Limb (tissue), 2 donors: ENCODE results near the gene ALDOA.

Experiments used
- DNase-seq, 2 donors: peaks; one replicate each; pipeline ENCODE4 v3.0.0-alpha.2; 2016; ENCODE audit errors: extremely low spot score in 2 of 2

The ALDOA gene

DNA sequence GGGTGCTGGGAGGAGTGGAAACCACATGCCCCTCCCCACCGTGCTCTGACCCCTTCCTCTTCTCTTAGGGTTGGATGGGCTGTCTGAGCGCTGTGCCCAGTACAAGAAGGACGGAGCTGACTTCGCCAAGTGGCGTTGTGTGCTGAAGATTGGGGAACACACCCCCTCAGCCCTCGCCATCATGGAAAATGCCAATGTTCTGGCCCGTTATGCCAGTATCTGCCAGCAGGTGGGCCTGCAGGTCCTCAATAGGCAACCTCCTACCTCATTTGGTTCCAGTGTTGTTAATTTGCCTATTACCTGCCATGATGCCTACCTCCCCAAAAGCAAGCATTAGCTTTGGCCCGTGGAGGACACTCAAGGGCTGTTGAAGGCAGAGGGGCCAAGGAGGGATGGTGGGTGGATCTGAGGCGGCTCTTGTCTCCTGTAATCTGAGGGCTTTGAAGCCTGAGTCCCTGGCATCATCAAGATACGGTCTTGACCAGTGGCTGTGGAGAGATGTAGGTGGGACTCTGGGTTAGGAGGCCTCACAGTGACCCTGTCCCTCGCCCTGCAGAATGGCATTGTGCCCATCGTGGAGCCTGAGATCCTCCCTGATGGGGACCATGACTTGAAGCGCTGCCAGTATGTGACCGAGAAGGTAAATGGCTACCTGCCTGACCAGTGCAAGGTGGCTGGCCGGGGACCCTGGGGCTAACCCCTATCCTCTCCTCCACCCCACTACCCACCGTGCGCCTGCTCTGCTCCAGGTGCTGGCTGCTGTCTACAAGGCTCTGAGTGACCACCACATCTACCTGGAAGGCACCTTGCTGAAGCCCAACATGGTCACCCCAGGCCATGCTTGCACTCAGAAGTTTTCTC lies 3.4 kb downstream of the ALDOA start:
- peak in 1 of 2 donors; percentile 50 for DNase-seq

DNA sequence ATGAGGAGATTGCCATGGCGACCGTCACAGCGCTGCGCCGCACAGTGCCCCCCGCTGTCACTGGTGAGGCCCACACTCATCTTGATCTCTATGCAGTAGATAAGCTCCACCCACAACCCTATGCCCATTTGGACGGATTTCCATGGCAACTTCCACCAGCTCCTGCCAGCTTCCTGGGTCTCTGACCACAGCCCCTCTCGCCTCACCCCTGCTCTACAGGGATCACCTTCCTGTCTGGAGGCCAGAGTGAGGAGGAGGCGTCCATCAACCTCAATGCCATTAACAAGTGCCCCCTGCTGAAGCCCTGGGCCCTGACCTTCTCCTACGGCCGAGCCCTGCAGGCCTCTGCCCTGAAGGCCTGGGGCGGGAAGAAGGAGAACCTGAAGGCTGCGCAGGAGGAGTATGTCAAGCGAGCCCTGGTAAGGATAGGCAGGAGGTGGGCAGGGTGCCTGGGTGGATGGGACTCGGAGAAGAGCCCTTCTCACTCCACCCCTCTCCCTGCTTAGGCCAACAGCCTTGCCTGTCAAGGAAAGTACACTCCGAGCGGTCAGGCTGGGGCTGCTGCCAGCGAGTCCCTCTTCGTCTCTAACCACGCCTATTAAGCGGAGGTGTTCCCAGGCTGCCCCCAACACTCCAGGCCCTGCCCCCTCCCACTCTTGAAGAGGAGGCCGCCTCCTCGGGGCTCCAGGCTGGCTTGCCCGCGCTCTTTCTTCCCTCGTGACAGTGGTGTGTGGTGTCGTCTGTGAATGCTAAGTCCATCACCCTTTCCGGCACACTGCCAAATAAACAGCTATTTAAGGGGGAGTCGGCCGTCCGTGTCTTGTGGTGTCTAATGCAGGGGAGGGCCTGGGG lies 4.3 kb downstream of the ALDOA start:
- DNase-seq, result no peak

DNA sequence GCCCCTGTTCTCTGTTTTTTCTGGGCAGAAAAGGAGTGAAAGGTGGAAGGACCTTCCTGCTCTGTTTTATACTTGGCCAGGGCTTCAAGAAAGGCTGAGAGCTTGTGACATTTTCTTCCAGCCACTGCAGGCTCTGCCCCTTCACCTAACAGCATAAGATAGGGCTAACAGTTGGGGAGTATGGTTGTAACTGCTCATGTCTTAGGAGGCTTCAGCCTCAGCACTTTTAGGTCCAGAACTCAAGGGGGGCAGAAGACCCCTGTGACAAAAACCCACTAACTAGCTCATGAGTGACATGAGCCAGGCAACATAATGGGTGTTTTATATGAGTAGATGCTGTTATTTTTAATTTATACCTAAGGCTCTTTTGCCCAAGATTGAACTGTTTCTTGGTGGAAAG lies 4.9 kb downstream of the ALDOA start:
- no peak for DNase-seq

DNA sequence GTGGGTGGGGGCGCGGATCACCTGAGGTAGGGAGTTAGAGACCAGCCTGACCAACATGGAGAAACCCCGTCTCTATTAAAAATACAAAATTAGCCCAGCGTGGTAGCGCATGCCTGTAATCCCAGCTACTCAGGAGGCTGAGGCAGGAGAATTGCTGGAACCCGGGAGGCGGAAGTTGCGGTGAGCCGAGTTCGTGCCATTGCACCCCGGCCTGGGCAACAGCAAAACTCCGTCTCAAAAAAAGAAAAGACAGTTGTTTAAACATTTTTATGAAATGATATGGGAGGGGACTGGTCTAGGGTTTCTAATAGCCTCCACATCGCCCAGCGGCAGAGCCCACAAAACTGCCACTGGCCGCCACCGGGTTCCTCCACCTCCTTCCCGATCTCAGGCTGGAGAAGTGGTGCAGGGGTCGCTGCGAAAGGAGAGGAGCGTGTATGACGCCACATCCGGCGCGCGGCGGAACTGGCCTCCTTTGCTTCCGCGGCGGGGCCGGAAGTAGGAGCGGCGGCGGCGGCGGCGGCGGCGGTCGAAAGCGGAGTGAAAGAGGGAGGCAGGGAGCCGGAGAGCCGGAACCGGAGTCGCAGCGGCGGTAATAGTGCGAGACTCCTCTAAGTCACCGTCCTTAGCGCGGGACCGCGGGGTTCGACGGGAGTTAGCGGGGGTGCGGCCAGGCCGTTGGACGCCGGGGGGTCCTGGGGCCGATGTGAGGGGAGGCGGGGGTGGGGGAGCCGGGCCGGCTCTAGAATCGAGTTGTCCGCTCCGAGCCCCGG lies 10.1 kb downstream of the ALDOA start, which contains the start of gene PPP4C:
TSS of gene PPP4C (plus strand) at position 492 of the 773 bp plus-strand sequence. CDS start 384 bp downstream, outside the sequence.
- peak; percentile 90 to 92 for DNase-seq

DNA sequence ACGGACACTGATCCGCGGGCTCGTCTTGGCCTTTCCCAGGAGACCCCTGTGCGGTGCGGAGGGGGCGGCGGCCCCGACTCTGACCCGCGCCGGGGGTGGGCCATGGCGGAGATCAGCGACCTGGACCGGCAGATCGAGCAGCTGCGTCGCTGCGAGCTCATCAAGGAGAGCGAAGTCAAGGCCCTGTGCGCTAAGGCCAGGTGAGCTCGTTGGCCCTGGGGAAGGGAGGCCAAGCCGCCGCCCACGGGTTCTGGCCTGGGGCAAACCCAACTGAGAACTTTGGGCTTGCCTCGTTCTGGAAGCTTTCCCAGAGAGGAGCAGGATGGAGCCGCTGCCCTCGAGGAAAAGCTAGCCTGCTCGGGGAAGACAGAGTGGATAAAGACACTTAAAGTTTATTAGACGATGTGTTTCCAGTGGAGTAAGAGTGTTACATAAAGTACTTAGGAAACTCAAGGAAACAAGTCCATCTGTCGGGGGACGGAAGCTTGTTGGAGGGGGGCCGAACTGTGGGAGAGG lies 10.8 kb downstream of the ALDOA start:
- DNase-seq, result no peak

DNA sequence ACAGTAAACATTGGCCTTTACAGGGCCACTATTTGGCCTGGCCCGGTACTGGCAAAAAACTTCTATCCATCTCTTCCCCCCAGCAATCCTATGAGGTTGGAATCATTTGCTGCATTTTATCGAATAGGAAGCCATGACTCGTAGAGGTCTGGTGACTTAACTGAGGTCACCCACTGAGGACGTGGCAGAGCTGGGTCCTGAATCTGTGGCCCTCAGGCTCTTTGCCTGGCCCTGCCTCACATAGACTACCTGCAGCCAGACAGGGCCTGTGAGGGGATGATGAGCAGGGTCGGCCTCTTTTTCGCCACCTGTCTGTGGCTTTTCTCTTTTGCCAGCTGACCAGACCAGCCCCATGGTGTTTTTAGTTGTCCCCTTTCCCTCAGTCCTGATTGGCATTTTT lies 12.1 kb downstream of the ALDOA start:
- DNase-seq, result no peak

DNA sequence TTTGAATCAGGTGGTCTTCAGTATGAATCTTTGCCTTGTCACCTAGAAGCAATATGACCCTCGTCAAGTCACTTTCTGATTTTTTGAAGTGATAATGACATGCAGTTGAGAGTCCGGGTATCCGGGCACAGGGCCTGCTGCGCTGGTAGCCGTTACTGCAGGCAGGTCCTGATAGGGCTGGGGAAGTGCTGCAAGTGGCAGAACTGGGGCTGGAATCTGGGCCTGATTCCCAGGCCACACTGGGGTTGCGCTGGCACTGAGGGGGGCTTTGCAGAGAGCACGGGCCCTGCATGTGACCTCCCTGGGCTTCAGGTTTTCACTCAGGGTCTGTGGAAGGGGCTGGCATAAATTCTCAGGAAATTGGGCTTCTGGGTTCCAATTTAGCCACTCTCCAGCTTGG lies 13.2 kb downstream of the ALDOA start:
- DNase-seq, result no peak

DNA sequence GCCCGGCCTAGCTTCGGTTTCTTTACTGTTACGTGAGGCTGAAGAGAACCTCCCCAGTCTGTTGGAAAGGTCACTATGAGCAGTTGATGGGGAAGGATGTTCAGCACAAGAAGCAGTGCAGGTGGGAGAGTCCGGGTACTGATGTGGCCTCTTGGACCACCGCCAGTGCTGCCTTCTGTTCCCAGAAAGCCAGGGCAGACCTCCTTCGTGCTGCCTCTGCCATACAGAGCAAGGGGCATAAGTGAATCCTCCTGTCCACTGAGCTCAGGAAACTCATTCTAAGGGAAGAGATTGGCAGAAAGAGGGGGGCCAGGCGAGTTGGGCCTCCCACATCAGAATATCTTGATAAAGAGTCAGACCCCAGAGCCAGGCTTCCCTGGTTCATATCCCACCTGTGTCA lies 13.9 kb downstream of the ALDOA start:
- no peak for DNase-seq

DNA sequence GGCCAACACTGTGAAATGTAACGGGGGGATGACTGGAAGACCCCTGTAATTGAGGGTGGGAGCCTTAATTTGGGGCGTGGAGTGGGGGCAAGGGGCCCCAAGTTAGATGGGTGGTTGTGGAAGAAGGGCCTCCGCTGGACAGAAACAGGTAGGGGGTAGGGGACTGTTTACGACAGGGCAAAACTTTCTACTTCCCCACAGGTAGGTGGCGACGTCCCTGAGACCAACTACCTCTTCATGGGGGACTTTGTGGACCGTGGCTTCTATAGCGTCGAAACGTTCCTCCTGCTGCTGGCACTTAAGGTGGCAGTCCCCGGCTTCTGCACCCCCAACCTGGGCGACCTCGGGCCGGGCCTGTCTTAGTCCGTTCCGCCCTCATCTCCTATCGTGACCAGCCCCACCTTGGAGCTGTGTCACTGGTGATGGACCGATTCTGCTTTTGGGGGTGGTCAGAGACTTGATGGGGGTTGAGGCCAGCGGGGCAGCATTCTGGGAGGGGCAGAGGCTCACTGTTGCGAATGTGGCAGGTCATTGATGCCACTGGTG lies 17.1 kb downstream of the ALDOA start:
- no peak for DNase-seq

DNA sequence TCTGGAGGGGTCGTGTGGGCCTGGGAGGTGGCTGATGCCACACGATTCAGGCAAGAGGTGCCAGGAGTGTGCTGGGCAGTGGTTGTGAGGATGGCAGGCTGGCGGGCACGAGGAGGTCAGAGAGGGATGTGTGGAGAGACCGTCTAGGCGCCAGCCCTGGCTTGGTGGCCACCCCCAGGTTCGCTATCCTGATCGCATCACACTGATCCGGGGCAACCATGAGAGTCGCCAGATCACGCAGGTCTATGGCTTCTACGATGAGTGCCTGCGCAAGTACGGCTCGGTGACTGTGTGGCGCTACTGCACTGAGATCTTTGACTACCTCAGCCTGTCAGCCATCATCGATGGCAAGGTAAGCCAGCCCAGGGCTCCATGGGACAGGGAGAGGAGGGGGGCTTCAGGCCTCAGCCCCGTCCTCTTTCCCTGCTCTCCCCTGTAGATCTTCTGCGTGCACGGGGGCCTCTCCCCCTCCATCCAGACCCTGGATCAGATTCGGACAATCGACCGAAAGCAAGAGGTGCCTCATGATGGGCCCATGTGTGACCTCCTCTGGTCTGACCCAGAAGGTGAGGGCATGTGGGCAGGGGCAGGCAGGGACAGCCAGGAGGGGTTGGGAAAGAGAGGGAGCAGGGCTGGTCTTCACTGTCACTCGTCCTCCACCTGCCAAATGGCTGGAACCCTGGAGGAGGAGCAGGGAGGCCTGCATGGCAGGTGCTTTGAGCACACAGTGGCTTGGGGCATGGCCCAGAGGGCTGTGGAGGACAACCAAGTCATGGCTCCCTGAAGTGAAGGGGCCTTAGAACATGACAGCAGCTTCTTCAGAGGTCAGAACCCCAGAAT lies 17.9 kb downstream of the ALDOA start:
- DNase-seq, result no peak

DNA sequence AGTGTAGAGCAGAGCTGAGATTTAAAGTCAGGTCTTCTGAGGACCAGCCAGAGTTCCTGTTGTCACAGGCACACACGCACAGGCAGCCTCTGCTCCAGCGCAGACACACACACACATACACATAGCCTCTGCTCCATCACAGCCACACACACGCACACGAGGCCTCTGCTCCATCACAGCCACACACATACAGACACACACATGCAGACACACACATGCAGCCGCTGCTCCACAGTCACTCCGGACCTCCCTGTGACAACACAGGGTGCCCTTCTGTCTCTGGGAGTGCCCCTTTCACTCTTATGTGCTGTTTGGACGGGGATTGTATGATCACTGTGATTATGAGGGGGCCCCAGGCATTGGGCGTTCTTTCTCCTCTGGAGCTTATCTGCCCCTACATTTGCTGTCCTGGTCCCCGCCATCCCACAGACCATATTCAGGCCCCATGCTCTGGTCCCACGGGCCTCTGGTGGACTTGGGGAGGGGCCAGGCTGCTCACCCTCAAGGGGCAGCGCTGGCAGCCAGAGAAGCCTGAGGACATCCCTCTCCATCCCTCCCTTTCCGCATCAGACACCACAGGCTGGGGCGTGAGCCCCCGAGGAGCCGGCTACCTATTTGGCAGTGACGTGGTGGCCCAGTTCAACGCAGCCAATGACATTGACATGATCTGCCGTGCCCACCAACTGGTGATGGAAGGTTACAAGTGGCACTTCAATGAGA lies 18.7 kb downstream of the ALDOA start:
- DNase-seq, result no peak

DNA sequence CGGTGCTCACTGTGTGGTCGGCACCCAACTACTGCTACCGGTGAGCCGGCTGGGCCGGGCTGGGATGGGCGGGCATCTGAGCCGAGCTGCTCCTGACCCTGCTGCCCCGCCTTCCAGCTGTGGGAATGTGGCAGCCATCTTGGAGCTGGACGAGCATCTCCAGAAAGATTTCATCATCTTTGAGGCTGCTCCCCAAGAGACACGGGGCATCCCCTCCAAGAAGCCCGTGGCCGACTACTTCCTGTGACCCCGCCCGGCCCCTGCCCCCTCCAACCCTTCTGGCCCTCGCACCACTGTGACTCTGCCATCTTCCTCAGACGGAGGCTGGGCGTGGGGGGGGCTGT lies 19.2 kb downstream of the ALDOA start:
- no peak for DNase-seq

DNA sequence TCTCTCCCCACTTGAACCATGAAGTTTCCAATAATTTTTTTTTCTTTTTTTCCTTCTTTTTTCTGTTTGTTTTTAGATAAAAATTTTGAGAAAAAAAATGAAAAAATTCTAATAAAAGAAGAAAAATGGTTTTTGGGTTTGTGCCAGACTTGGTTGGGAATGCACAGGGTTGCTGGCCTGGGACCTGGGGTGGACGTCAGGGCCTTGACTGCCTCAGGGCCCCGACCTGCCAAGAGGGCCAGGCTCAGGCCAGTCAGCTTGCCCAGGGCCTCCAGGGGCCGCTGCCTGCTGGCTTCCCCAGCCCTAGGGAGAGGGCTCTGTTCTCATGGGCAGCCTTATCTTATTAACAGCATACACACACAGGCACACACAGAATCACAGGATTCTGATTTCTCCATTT lies 19.7 kb downstream of the ALDOA start:
- DNase-seq, result no peak

DNA sequence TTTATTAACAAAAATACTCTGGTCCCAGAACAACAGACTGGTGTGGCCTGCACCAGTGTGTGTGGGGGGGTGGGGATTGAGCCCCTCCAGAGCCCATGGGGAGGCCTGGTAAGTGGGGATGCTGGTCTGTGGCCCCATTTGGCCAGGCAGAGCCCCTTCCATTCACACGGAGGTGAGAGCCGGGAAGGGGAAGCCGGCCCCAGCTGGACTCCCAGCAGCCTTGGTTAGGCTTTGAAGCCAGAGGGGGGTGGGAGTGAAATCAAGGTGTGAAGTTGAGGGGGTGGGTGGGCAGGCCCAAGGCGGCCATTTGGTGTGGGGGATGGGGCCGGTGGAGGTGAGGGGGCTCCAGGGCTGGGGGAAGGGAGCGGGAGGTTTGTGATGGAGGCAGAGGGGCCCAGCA lies 20.3 kb downstream of the ALDOA start:
- DNase-seq, result no peak

DNA sequence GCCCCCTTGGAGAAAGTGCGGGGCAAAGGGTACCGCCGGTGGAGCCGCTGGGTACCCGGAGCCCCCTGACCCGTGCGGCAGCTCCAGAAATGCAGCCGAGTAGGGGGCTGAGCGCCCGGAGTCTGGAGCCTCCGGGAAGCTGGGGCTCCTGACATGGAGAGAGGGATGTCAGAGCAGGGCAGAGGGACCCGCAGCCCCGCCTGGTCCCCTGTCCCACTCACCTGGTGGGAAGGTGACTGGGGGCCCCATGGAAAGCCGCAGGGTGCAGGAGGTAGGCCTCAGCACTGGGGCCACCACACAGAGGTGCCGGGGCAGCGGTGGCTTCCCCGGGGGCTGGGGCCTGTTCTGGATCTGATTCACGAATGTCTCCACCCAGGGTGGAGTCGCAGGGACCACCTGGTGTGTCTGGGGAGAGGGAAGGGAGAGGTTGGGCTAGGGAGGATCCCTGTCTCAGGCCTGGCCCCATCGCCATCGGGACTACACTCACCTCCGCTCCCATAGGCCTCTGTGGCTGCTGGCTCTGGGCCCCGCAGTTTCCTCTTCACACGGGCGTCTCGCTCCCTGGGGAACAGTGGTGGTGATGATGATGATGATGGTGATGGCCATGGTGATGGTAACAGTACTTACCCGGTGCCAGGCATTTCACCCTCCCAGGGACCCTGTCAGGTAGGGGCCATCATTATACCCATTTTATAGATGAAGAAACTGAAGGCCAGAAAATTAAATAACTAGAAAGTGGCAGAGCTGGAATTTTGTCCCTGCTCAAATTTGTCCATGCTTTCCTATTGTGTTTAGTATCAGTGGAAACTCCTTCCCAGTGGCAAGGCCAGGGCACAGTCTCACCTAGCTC lies 21.0 kb downstream of the ALDOA start:
- no peak for DNase-seq

DNA sequence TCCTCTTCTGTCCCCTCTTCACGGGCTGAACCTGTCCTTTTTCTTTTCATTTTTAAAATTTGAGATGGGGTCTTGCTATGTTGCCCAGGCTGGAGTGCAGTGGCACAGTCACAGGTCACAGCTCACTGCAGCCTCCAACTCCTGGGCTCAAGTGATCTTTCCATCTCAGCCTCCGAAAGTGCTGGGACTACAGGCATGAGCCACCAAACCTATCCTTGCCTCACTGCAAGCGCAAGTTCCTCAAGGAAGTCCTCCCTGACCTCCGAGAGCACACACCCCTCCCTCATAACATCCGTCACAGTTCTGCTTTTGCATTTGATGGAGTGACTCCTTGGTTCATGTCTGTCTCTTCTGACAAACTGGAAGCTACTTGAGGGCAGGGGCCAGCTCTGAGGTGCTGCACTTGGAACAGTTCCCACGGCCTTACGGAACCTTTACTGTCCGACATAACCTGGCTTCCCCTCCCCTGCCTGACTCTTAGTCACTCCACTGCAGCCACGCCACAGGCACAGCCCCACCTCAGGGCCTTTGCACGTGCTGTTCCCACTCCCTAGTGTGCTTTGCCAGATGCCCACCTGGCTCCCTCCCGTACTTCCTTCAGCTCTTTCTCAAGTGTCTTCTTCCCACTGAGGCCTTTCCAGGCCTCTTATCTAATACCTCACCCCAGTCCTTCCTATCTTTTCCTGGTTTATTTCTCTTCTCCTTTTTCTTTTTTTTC lies 21.8 kb downstream of the ALDOA start:
- DNase-seq, result no peak

DNA sequence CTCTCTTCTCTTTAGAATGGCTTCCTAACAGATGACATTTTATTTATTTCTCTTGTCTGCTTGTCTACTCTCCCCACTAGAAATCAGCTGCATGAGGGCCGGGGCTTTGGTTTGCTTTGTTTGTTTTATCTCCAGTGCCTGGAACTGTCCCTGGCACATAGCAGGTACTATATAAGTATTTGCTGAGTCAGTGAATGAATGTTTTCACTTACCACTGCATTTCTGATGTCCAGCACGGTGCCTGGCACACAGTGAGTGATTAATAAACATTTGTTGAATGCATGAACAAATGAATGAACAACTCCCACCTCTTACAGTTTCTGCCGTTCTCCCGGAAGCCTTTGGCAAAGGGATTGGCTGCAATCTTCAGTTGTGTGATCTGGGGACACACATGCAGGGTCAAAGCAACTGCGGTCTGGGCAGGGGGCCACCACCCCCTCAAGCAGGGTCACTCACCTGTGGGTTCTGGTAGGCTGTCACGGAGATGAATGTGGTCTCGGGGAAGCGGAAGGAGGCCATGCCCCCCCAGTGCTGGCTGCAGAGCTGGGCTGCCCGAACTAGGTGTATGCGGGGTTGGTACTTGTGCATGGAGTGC lies 22.8 kb downstream of the ALDOA start:
- DNase-seq, result no peak
